Suprapubic skin (tissue), 4 donors: Measurements from ENCODE around the gene SLC4A11. TPM values are rescaled to one million over a fixed set of nuclear protein-coding genes. Genes with fewer than 3 reads are reported as not detected.

Source experiments
- DNase-seq, 2 donors: peaks; one replicate each; pipeline ENCODE4 v3.0.0-alpha.2; 2019; ENCODE audit warnings: low spot score in 2 of 2
- H3K27ac ChIP-seq: fragments of 200-600 bp; sonication (generic); one replicate; pipeline ENCODE4 v1.5.1; 2019
- H3K27me3 ChIP-seq: fragments of 200-600 bp; sonication (generic); one replicate; pipeline ENCODE4 v1.5.1; 2019
- H3K36me3 ChIP-seq: fragments of 200-600 bp; sonication (generic); one replicate; pipeline ENCODE4 v1.5.1; 2019
- H3K4me1 ChIP-seq: fragments of 200-600 bp; sonication (generic); one replicate; pipeline ENCODE4 v1.5.1; 2019
- H3K4me3 ChIP-seq: fragments of 200-600 bp; sonication (generic); one replicate; pipeline ENCODE4 v1.5.1; 2019; ENCODE audit warnings: mild to moderate bottlenecking
- H3K9me3 ChIP-seq: fragments of 200-600 bp; sonication (generic); one replicate; pipeline ENCODE4 v1.5.1; 2019
- EP300 ChIP-seq: sonication (generic); formaldehyde crosslinking; IDR thresholded peaks from one replicate; pipeline ENCODE4 v1.6.1; 2017; ENCODE audit warnings: antibody characterized with exemption
- POLR2A ChIP-seq, 2 donors: fragments of 450-650 bp; IDR thresholded peaks; one replicate each; pipeline ENCODE4 v1.6.1; 2017; ENCODE audit warnings: antibody characterized with exemption in 2 of 2, mild to moderate bottlenecking in 2 of 2, moderate library complexity in 2 of 2
- POLR2AphosphoS5 ChIP-seq, 3 donors: sonication (generic); formaldehyde crosslinking; IDR thresholded peaks; one replicate each; pipeline ENCODE4 v1.6.1; 2017; ENCODE audit warnings: antibody characterized with exemption in 3 of 3
- WGBS: methylation state at CpG from one replicate; pipeline ENCODE4 v1.1.5; 2018; 5-methylcytosine and 5-hydroxymethylcytosine counted together
- total RNA-seq, 4 donors: library from RNA; depleted of rRNA; stranded (reverse); fragments of >200 nt; gene quantifications; one replicate each; pipeline ENCODE4 v1.1.0, GENCODE V29; 2016
- TF ChIP-seq, protein P1 (sequence below), 2 donors: fragments of 200-600 bp in 1 of 2; fragments of 450-650 bp in 1 of 2; sonication (generic) in 1 of 2; IDR thresholded peaks; one replicate each; pipeline ENCODE4 v1.5.1; 2016 to 2019; ENCODE audit warnings: antibody characterized with exemption in 2 of 2, mild to moderate bottlenecking in 1 of 2, moderate library complexity in 1 of 2

The SLC4A11 gene
- 10 to 100 TPM in 2 of 4 donors, 1 to 10 TPM in 2; 9.9 to 26.2 (median 15.3) TPM for total RNA-seq

DNA sequence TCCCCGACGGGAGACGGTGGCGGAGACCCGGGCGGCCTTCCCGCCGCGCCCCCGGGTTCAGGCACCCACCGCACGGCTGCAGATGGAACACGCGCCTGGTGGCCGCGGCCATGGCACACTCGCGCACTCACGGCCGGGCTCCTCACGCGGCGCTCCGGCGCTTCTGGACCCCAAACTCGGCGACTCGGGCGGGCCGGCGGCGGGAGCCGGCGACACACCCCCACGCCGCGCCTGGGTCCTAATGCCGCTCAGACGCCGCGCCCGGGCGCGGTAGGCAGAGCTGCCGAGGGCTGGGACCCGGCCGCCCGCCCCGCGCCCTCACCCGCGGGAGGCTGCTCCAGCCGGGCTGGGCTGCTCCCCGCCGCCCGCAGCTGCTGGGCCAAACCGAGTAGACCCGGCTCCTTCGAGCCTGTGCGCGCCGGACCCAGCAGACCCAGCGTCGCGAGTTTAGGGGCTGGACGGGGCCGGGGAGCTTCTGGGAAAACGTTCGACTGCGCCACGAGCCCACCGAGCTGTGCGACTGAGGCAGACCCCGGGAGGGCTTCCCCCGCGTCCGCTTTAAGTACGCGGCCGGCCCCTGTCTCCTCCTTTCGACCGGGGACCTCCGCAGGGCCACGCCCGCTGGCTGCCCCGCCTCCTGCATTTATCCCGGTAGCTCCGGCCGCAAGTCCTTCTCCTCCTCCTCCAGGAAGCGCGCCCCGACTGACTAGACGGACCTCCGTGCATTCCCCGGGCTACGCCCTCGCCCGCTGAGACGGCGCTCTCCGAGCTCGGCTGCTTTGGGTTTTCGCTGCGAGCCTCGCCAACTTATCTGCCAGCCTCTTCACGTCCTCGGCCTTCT is at the start of gene SLC4A11:
Gene SLC4A11, minus strand, starts transcription at position 165 of the 841 bp plus-strand sequence. Its CDS starts 53 bp downstream, at position 112.
- H3K27ac ChIP-seq = peak within 1 kb of the TSS; percentile 69
- H3K4me3 ChIP-seq = peak within 1 kb of the TSS; percentile 75
- H3K9me3 ChIP-seq = no peaks in the 10 kb centered on the region
- H3K4me1 ChIP-seq = peaks cover 31% of the 10 kb centered on the region
- no peak for TF ChIP-seq POLR2A (IDR thresholded peaks at IDR 0.05)
- TF ChIP-seq POLR2AphosphoS5 (IDR thresholded peaks at IDR 0.05) = no peak
- TF ChIP-seq, protein P1, sequence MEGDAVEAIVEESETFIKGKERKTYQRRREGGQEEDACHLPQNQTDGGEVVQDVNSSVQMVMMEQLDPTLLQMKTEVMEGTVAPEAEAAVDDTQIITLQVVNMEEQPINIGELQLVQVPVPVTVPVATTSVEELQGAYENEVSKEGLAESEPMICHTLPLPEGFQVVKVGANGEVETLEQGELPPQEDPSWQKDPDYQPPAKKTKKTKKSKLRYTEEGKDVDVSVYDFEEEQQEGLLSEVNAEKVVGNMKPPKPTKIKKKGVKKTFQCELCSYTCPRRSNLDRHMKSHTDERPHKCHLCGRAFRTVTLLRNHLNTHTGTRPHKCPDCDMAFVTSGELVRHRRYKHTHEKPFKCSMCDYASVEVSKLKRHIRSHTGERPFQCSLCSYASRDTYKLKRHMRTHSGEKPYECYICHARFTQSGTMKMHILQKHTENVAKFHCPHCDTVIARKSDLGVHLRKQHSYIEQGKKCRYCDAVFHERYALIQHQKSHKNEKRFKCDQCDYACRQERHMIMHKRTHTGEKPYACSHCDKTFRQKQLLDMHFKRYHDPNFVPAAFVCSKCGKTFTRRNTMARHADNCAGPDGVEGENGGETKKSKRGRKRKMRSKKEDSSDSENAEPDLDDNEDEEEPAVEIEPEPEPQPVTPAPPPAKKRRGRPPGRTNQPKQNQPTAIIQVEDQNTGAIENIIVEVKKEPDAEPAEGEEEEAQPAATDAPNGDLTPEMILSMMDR (IDR thresholded peaks at IDR 0.05) = no peak
- TF ChIP-seq EP300 = no peak
- DNase-seq = no peak
- H3K27me3 ChIP-seq = peaks cover 43% of the 10 kb centered on the region
- WGBS = 0% methylated on average over 6 of the region's 107 CpGs
- H3K36me3 ChIP-seq = no peaks in the 10 kb centered on the region

DNA sequence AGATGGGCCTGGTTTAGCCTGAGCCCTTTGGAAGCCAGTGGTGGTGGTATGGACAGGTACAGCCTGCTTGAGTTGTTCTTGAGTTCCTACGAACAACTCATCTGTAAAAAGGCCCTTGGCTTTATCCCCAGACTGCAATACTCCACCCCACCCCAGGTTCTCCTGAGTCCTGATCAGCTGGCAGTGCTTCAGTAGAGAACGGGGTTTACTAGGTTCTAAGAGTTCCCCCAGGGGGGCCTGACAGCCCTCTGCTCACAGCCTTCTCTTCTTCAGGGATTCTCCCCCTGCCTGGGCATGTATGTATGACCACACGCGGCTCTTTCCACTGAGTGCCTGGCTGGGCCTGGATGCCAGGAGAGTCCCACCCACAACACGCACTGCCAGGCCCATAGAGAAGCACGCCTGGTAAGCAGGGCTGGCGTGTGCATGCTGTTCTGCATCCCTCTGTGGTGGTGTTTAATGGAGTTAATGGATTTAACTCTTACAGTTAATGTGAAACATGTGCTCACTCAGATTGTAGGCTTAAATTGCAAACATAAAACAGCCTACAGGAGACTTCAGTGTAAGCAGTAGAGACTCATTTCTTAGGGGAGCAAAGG is 44.3 kb upstream of the SLC4A11 start:
- DNase-seq = no peak
- no peak overlapping the region for H3K27ac ChIP-seq
- no peak for TF ChIP-seq POLR2A (IDR thresholded peaks at IDR 0.05)
- TF ChIP-seq EP300 = no peak
- no peak for TF ChIP-seq POLR2AphosphoS5 (IDR thresholded peaks at IDR 0.05)
- TF ChIP-seq, protein P1 (IDR thresholded peaks at IDR 0.05) = no peak

DNA sequence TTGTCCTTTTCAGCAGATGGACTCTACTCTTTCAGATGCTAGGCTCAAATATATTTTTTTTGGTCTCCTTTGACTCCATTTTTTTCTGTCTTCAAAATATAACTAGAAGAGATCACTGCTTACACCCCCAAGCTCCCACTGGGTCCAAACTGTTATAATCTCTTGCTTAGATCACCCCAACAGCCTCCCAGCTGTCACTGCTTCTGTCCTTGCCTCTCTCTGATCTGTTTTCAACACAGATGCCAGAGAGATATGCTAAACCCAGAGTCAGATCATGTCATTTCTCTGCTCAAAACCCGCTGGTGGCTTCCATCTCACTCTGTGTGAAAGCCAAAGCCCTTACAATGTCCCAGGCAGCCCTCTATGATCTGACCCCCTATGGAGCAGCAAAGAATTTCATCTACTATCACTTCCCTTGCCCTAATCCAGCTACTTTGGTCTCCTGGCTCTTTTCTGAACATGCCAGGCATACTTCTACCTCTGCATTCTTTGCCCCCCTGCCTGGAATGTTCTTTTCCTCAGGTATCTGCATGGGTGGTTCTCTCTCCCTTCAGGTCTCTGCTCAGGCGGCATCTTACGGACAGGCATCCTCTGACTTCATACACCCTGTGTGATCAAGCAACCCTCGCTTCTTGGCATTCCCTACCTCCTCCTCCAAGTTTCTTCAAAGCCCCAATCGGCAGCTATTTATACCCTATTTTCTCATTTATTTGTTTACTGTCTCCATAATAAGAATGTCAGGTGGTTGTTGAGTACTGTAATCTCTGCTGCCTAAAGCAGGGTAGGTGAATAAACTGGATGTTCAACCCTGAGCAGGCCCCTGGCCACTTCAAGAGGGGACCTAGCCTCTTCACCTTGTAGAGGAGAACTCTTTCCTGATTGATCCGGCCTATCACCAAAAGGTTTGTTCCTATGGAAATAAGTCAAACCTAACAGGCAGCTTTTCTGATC is 43.6 kb upstream of the SLC4A11 start:
- H3K27ac ChIP-seq = no peak overlapping the region
- DNase-seq = no peak
- H3K9me3 ChIP-seq = no peaks in the 10 kb centered on the region
- H3K4me3 ChIP-seq = no peak overlapping the region
- no peaks in the 10 kb centered on the region for H3K4me1 ChIP-seq
- no peaks in the 10 kb centered on the region for H3K27me3 ChIP-seq
- 88% methylated on average over 6 of the region's 6 CpGs for WGBS
- no peak for TF ChIP-seq POLR2AphosphoS5 (IDR thresholded peaks at IDR 0.05)
- TF ChIP-seq EP300 = no peak
- no peak for TF ChIP-seq POLR2A (IDR thresholded peaks at IDR 0.05)
- TF ChIP-seq, protein P1 (IDR thresholded peaks at IDR 0.05) = no peak
- H3K36me3 ChIP-seq = peaks cover 77% of the 10 kb centered on the region

More for the DNA sequence above, 44.3 kb upstream of the SLC4A11 start:
- H3K36me3 ChIP-seq = peaks cover 75% of the 10 kb centered on the region
- no peaks in the 10 kb centered on the region for H3K4me1 ChIP-seq
- H3K9me3 ChIP-seq = no peaks in the 10 kb centered on the region
- 67% methylated on average over 4 of the region's 7 CpGs for WGBS
- no peak overlapping the region for H3K4me3 ChIP-seq
- no peaks in the 10 kb centered on the region for H3K27me3 ChIP-seq

DNA sequence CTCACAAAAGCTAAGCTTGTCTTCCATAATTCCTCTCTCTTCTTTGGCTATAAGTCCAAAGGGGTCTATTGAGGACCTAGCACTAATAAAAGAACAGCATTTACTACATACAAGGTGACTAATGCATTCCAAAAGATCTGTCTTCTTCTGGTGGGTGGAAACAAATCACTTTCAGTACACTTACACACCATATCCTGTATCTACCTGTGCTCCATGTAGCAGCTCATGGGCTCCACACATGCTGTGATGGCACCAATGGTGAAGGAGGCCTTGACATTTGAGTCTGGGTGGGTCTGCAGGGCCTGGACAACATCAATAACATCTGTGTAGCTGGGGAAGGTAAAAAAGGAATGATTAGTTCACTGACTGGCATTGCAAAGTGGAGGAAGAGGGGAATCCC is 42.4 kb upstream of the SLC4A11 start:
- Histone ChIP-seq H3K27ac (no peak overlapping the region), H3K4me3 (no peak overlapping the region), H3K4me1 (no peaks in the 10 kb centered on the region), H3K9me3 (no peaks in the 10 kb centered on the region), H3K36me3 (peaks cover 77% of the 10 kb centered on the region), H3K27me3 (no peaks in the 10 kb centered on the region)
- DNase-seq = no peak
- TF ChIP-seq, protein P1 (IDR thresholded peaks at IDR 0.05) = no peak
- TF ChIP-seq POLR2A (IDR thresholded peaks at IDR 0.05) = no peak
- no peak for TF ChIP-seq EP300
- TF ChIP-seq POLR2AphosphoS5 (IDR thresholded peaks at IDR 0.05) = no peak
